Measurements from ENCODE around the gene PGAP3. TPM values are rescaled to one million over a fixed set of nuclear protein-coding genes. Genes with fewer than 3 reads are reported as not detected.

The PGAP3 gene
- total and polyA plus RNA-seq, 2 of the 4 experiments (the other 2 are of a cell fraction) = 4.3 to 9.8 TPM

DNA sequence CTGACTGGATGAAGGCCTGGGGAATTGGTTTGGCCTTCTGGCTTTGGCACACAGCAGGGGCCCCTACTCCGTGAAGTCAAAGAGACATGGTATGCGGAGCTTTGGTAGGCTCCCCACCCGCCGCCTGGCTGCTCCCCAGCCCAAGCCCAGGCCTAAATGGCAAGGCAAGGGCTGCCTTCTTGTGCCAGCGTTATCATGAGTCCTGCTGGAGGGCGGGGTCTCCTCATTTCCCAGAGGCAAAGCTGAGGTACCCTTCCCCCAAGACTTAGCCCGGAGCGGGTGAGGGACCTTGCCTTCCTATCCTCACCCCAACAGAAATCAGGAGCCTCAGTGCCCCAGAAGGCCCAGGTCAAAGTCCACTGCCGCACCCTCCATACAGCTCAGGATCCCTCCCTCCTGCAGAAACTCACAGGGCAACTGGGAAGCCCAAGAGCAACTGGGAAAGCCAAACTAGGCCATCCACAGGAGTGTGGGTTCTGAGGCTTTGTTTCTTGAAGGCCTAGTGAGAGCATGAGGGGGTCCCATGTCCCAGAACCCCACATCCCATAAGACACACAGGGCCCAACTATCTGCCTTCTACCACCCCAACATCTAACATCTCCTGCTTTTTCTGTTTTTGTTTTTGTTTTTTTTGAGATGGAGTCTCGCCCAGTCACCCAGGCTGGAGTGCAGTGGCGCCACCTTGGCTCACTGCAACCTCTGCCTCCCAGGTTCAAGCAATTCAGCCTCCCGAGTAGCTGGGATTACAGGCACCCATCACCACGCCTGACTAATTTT lies 9.3 kb downstream of the PGAP3 start (continued):
- no peak for TF ChIP-seq FOS (IDR thresholded peaks at IDR 0.05; ENCODE audit: low read depth, low read length)

DNA sequence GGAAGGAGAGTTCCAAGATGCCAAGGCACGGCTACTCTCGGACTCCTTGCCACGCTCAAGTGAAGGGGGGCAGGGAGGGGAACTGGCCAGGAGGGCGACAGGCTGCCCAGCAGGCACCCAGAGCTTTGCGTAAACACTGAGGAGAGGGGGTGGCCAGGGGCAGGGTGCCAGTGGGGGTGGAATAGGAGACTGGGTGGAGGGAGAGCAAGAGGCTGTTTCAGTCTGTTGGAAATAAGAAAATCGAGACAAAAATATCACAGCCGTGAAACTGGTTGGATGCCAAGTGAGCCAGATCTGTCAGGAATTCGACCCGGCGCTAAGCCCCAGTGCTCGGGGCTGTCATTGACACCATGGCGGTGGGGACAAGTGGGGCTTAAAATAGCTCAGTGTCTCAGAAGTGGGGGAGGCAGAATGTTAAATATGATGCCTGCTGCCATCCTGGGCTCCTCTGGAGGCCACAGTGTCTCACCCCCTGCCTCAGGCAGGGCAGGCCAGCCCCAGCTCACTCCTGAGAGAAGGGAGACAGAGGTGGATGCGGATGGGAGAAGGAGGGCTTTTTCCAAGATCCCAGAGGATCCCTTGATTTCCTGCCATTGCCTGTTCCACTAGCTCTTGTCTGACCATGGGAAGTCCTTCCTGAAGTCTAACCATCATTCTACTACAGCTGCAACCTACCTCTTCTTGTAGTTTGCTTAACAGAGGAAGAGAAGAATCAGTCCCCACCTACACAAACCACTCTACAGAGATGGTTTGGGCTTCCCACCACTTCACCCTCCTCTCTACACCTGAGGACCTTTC lies 10.1 kb downstream of the PGAP3 start:
- intact Hi-C loops (cut with micrococcal nuclease) (no loop called here), in situ Hi-C loops (cut with MboI; ENCODE audit: low sequenced_read_pairs) (no loop called here), dilution Hi-C loops (cut with HindIII; ENCODE audit: low sequenced_read_pairs, unreplicated experiment) (no loop called here)
- Histone ChIP-seq H3K36me3 (ENCODE audit: control insufficient read depth, insufficient read depth, low read length) (peaks cover 5% of the 10 kb centered on the region; the same call in 1 of the 2 replicates), H3K14ac (replicated peaks; ENCODE audit: low read depth, low read length) (no peak overlapping the region; the same call in 1 of the 2 replicates), H3K79me1 (ENCODE audit: low read depth in 1 of 2, low read length in 2 of 2) (no peaks in the 10 kb centered on the region), H3K27me3 (ENCODE audit: control insufficient read depth, insufficient read depth, low read length) (no peaks in the 10 kb centered on the region), H2BK20ac (ENCODE audit: low read depth, low read length) (no peak overlapping the region), H2AFZ (replicated peaks; ENCODE audit: low read length, poor library complexity) (peak overlapping the region; percentile 54), H3K4me3 (ENCODE audit: insufficient read depth, low read depth, low read length) (no peak overlapping the region), H4K8ac (ENCODE audit: low read depth in 2 of 2, low read length in 2 of 2) (no peak overlapping the region), H3K4me1 (ENCODE audit: control insufficient read depth, insufficient read depth, low read length) (peaks cover 7% of the 10 kb centered on the region), H2BK5ac (ENCODE audit: low read depth, low read length, poor library complexity, severe bottlenecking) (no peak overlapping the region), H3K9ac (ENCODE audit: low read depth, low read length) (no peak overlapping the region), H3K4ac (ENCODE audit: low read depth, low read length) (no peak overlapping the region), H3K4me2 (ENCODE audit: low read depth, low read length) (no peak overlapping the region; the same call in 1 of the 2 replicates), H3K23ac (ENCODE audit: low read depth, low read length) (peak overlapping the region; percentile 65; the same call in 1 of the 2 replicates), H2BK120ac (ENCODE audit: low read depth, low read length) (no peak overlapping the region), H3K9me3 (ENCODE audit: control insufficient read depth, insufficient read depth, low read length) (no peaks in the 10 kb centered on the region), H3K27ac (ENCODE audit: insufficient read depth, low read length) (no peak overlapping the region), H4K5ac (ENCODE audit: low read depth, low read length) (no peak overlapping the region), H3K56ac (ENCODE audit: extremely low read depth, insufficient read depth, low read length) (no peak overlapping the region), H4K91ac (ENCODE audit: insufficient read depth, low read depth, low read length) (no peak overlapping the region), H2AK9ac (replicated peaks; ENCODE audit: low read depth, low read length, poor library complexity) (no peak overlapping the region), H3K18ac (ENCODE audit: low read depth, low read length) (no peak overlapping the region), H4K20me1 (ENCODE audit: insufficient read depth, low read length) (no peaks in the 10 kb centered on the region), H3K9me1 (ENCODE audit: insufficient read depth, low read length) (peaks cover 7% of the 10 kb centered on the region; the same call in 1 of the 2 replicates), H2AK5ac (ENCODE audit: low read depth, low read length) (no peak overlapping the region), H2BK15ac (ENCODE audit: low read depth, low read length) (no peak overlapping the region)
- ATAC-seq (ENCODE audit: low read depth) (peak; percentile 27), DNase-seq (no peak)
- ChIA-PET CTCF (interaction anchor here (0.6 kb wide), 1 partner anchor 106 kb away, joined by 3 read pairs; no protein-coding TSS in a partner anchor), POLR2A (ENCODE audit: unreplicated experiment) (interaction anchor here (0.6 kb wide), 1 partner anchor 377 kb away, joined by 3 read pairs; no protein-coding TSS in a partner anchor)
- WGBS, 2 experiments (ENCODE audit: extremely low coverage in 2 of 2, insufficient read length in 1 of 2) = 56% methylated on average over 3 of the region's 13 CpGs; no CpG with 5 or more reads in 1 of the 2 experiments
- BruUV-seq (replicated peaks) = no TSS peak
- no peak for TF ChIP-seq SMC3 (IDR thresholded peaks at IDR 0.05; ENCODE audit: low read depth, low read length)
- TF ChIP-seq CHD1 (IDR thresholded peaks at IDR 0.05; ENCODE audit: low read depth, low read length) = no peak
- no peak for TF ChIP-seq RAD21 (IDR thresholded peaks at IDR 0.05; ENCODE audit: low read length)
- TF ChIP-seq, protein P1, sequence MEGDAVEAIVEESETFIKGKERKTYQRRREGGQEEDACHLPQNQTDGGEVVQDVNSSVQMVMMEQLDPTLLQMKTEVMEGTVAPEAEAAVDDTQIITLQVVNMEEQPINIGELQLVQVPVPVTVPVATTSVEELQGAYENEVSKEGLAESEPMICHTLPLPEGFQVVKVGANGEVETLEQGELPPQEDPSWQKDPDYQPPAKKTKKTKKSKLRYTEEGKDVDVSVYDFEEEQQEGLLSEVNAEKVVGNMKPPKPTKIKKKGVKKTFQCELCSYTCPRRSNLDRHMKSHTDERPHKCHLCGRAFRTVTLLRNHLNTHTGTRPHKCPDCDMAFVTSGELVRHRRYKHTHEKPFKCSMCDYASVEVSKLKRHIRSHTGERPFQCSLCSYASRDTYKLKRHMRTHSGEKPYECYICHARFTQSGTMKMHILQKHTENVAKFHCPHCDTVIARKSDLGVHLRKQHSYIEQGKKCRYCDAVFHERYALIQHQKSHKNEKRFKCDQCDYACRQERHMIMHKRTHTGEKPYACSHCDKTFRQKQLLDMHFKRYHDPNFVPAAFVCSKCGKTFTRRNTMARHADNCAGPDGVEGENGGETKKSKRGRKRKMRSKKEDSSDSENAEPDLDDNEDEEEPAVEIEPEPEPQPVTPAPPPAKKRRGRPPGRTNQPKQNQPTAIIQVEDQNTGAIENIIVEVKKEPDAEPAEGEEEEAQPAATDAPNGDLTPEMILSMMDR (conservative IDR thresholded peaks at IDR 0.05; ENCODE audit: low read depth, low read length) = no peak
- TF ChIP-seq RCOR1 (IDR thresholded peaks at IDR 0.05; ENCODE audit: insufficient replicate concordance, low read length) = no peak
- TF ChIP-seq RFX5 (IDR thresholded peaks at IDR 0.05; ENCODE audit: low read depth, low read length) = no peak
- TF ChIP-seq, protein P2, sequence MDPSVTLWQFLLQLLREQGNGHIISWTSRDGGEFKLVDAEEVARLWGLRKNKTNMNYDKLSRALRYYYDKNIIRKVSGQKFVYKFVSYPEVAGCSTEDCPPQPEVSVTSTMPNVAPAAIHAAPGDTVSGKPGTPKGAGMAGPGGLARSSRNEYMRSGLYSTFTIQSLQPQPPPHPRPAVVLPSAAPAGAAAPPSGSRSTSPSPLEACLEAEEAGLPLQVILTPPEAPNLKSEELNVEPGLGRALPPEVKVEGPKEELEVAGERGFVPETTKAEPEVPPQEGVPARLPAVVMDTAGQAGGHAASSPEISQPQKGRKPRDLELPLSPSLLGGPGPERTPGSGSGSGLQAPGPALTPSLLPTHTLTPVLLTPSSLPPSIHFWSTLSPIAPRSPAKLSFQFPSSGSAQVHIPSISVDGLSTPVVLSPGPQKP (IDR thresholded peaks at IDR 0.05; ENCODE audit: borderline replicate concordance, low read depth, low read length) = no peak
- TF ChIP-seq NFE2L2 (IDR thresholded peaks at IDR 0.05; ENCODE audit: low read depth, low read length) = no peak
- TF ChIP-seq MAFK (IDR thresholded peaks at IDR 0.05; ENCODE audit: low read depth, low read length) = no peak
- no peak for TF ChIP-seq POLR2A (IDR thresholded peaks at IDR 0.05; ENCODE audit: low read depth, low read length)
- TF ChIP-seq CEBPB (IDR thresholded peaks at IDR 0.05; ENCODE audit: low read depth, low read length) = no peak

Measured in IMR-90 (cell line).